Fibroblast of skin of left biceps (primary cell): Measurements from ENCODE around the gene PPM1E.
"Not testable (repeated sequence)": the region's sequence is repeated elsewhere in the genome, so short reads cannot be mapped to it uniquely, and the experiment has no call there.

ENCODE experiments used
- DNase-seq, 2 experiments: peaks; one replicate each; pipeline ENCODE4 v3.0.0-alpha.2; 2013; ENCODE audit warnings: low read depth in 2 of 2

The PPM1E gene

DNA sequence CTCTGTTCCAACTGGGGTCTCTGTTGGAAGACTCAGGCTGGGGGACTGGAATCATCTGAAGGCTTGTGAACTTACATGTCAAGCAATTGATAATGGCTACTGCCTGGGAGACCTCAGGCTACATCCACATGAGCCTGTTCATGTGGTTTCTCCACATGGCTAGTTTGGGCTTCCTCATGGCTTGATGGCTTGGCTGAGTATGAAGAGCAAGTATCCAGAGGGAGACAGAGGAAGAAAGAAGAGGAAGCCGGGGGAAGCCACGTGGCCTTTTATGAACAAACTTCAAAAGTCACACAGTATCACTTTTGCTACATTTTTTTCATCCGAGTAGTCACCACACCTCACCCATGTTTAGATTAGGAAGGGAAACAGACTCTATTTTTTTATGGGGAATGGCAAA is 192.2 kb downstream of the PPM1E start:
- DNase-seq = no peak

DNA sequence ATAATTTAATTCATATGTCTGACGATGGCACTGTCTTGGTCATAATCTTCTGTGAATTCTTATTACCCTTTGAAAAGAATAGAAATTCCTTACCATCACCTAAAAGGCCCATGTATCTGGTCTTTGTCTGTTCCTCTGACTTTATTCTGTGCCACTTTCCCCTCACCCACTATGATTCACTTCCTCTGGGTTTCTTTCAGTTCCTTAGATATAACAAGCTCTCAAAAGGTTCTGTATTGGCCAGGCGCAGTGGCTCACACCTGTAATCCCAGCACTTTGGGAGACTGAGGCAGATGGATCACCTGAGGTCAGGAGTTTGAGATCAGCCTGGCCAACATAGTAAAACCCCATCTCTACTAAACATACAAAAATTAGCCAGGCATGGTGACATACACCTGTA is 198.7 kb downstream of the PPM1E start:
- DNase-seq = not testable (repeated sequence)

DNA sequence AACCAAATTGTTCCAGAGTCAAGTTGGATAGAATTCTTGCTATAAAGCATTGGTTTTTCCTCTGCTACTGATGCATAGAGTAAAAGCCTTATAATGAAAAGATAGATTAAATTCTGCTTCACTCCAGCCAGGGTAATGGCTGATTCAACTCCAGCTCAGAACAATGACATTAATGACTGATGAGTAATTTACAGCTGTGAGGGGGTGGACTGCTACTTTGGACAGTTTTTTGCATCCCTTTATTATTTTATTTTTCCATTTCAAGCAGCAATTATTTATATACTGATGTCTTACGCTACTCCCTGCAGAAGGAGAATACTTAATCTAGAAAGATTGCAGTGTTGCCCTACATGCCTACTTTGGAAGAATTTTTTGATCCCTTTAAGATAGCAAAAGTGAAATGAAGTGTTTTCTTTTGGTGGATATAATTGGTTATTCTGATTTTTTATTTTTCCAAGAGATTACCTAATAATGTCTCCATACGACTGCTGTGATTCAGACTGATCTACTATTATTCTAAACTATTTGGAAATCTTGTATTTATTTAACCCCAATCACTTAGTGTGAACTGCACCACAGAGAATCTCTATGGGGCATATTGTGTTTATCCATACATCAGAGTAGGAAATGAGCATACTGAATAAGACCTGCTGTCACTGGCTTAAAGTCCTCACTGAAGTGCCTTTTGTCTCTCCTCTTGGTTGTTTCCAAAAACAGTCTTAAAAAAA is 201.5 kb downstream of the PPM1E start:
- no peak for DNase-seq

- DNase-seq = not testable (repeated sequence)
Measured at GRCh38 chr17:58957725-58958073, 202.0 kb downstream of the PPM1E start.

DNA sequence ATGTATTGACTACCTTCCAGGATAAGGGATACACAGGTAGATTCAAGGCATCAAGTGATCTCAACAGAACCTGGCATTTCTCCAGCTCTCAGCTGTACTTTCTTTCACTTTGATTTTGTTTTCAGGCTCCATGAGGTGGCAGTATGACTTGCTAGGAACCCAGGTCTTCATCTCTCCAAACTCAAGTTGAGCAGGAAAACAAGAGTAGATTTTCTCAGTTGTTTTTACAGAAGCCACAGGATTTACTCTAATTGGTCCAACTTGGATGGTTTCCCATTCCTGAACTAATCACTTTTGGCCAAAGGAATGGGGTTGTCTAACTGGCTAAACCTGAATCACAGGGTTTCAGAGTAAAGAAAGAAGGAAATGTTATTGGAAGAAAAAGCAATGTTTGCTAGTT is 204.4 kb downstream of the PPM1E start:
- DNase-seq = peak; percentile 3 to 12

GRCh38 chr17:58965221-58965620 is 209.6 kb downstream of the PPM1E start:
- no peak for DNase-seq

- DNase-seq = no peak
Measured at GRCh38 chr17:58966208-58966607, 210.6 kb downstream of the PPM1E start.

DNA sequence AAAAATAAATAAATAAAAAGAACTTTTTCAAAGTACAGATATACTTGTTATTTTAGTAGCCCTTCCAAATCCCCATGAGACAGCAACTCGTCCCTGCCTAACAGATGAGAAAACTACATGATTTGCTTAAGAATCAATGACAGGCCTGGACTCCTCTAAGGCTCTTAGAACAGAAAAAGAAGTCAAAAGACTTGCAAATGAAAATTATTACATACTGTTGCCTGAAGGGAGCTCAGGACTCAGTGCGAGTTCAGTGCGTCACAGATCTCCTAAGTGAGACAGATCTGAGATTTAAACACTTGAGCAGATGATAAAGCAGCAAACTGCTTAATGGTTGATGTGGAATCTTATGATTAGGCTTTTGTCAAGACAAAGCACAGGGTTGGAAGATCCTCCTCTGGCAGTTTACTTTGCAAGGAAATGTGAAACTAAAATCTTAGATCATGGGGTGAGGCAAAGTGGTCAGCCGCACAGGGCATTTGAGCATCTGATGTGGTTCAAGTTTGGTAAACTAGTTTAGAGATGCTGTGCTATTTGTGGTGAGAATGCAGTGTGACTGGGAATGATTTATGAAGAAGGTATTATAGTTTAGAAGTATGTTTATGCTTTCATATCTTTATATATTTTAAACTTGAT is 212.9 kb downstream of the PPM1E start:
- DNase-seq = no peak

DNA sequence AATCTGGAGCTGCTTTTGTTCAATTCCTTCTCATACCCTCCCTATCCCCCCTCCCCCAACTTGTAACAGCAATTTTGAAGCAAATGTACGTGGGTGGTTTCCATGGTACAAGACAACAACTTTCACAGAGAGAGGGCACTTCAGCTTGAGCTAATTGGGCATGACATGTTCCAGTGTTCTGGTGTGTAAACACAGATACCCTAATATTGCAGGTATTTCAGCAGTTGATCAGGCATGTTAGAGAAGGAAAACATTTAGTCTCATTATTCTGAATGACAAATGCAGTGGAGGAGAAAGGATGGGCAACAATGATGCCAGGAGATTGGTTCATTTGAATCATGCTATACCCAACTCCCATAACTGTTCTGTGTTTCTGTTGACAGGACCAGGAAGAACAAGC is 213.5 kb downstream of the PPM1E start:
- no peak for DNase-seq

DNA sequence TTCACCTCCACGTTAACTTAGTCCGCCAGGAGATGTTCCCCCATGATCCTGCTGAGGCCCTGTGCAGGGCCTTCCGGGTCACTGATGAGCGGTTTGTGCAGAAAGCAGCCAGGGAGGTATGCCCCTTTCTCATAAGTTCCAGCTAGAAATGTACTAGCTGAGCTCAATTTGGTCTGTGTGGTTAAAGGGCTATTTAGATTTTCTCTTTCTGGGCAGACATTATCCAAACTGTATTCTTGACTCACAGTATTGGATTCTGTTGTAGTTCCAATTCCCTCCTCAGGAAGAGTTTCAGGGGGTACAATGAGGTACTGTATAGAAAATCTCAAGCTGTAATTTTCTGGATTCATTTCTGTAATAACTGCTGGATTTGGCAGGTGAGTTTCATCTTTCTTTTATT is 214.0 kb downstream of the PPM1E start:
- no peak for DNase-seq

DNA sequence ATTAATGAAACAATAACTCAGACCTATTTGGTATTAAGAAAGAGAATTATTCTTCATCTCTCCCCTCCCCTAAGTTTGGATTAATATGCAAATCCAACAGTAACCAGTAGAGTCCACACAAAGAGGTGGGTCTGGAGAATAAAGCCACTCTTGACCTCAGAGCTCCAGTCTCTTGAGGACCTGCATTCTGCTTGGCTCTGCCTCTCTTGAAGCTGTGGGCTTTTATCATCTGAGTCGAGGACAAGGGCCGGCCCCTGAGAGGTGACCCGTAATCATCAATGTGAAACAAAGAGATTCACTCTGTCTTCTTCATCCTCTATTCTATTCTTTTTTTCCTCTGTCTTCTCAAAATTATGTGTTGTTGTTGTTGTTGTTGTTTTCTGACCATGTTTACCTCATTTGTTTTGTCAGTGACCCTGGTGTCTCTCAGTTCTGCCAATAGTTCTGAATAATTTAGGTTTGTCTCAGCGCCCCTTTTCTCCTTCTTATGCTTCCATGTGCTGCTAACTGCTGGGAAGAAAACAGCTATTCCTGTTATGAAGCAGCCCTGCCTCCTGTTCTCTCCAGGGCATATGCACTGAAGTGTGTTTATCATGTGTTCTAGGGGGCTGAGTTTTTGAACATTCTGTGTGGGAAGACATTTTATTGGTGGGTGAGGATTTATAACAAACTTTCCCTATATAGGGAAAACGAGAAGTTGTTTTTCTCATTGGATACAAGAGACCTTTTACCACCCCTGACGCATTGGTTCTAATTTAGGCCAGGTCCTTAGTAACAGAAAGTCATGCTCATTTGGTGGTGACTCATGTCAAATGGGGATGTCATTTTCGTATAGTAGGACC is 215.2 kb downstream of the PPM1E start:
- DNase-seq = no peak

- no peak for DNase-seq
Measured at GRCh38 chr17:58974354-58974753, 218.7 kb downstream of the PPM1E start.

- DNase-seq = no peak
Measured at GRCh38 chr17:58976541-58976940, 220.9 kb downstream of the PPM1E start.

GRCh38 chr17:58980706-58981481 is 225.2 kb downstream of the PPM1E start:
- no peak for DNase-seq

DNA sequence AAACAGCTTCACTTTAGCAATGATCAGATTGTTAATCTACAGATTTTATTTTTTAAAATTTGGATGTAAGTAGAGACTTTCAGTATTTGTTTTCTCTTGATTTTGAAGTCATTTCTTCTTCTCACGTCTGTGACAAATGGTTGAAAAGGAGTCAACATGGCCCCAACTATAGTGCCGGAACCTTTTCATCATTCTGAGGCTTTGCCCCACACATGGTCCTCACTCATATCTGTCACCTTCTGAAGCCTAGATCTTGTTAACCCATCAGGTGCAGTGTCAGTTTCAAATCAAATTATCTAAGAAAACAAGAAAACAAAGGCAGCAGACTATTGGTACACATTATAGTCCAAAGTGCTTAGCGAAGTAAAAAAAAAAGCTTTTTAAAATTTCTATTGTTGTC is 227.0 kb downstream of the PPM1E start:
- DNase-seq = no peak

DNA sequence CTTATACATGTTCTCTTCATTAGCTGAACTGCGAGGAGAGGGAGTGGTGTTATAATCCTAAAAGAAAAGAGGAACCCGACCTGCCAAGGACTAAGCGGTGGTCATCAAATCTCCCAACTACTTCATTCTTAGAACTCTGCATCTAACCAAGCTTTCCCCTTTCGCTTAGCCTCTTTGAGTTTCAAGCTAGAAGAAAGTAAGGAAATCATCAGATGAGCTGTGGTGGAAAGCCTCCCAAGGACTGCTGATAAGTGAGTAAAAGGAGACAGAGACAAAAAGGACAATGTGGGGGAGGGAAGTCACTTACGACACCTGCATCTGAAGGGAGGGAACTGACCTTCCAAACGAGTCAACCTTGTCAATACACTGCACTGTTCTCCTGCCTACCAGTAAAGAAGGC is 229.7 kb downstream of the PPM1E start:
- no peak for DNase-seq

DNA sequence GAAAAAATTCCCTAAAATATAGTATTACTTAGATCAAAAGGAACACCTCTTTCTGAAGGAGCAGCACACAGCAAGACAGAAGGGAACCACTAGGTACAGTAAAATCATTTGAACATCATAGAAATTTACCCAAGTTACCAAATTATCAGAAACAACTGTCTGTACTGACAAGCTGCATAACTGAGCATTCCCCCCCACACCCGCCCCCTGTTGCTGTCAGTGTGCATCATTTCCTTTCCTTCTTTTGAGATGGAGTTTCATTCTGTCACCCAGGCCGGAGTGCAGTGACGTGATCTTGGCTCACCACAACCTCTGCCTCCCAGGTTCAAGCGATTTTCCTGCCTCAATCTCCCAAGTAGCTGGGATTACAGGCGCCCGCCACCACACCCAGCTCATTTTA is 230.3 kb downstream of the PPM1E start:
- no peak for DNase-seq

DNA sequence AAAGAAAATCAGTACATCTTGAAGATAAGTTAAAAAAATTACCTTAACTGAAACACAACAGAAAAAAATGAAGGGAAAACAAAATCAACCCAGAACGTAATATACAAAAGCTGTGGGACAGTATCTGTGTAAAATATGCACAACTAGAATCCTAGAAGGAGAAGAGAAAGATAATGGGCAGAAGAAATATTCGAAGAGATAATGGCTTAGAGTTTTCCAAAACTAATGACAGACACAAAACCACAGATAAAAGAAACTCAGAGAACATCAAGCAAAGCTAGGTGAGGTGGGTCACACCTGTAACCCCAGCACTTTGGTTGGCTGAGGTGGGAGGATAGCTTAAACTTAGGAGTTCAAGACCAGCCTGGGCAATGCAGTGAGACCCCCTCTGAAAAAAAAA is 234.0 kb downstream of the PPM1E start:
- DNase-seq = no peak

- DNase-seq = no peak
Measured at GRCh38 chr17:58991718-58992331, 236.2 kb downstream of the PPM1E start.

DNA sequence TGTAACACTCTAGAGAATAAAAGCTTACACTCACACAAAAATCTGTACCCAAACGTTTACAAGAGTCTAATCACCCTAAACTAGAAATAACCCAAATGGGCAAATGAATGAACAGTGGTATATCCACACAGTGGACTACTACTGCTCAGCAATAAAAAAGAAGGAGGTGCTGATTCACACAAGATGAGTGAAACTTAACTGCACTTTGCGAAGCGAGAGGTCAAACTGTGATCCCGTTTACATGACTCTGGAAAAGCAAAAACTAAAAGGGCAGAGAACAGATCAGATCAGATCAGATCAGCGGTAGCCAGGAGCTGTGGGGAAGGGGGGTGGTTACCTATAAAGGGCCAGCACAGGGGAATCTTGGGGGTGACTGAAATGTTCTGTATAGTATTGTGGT is 237.7 kb downstream of the PPM1E start:
- DNase-seq = no peak

- DNase-seq = no peak
Measured at GRCh38 chr17:58995247-58995940, 239.7 kb downstream of the PPM1E start.
